H9 (cell line): ENCODE measurements around the gene KAT8. TPM values are rescaled to one million over a fixed set of nuclear protein-coding genes. Genes with fewer than 3 reads are reported as not detected.
"Not testable (repeated sequence)": the region's sequence is repeated elsewhere in the genome, so short reads cannot be mapped to it uniquely, and the experiment has no call there.

Source experiments
- DNase-seq: peaks from one replicate; pipeline ENCODE4 v3.0.0-alpha.2; 2017
- H2AFZ ChIP-seq: one replicate; pipeline ENCODE4 v1.6.1; 2013; ENCODE audit warnings: mild to moderate bottlenecking, low read length, control low read depth, moderate library complexity
- H2AK5ac ChIP-seq: 2 replicates; pipeline ENCODE4 v1.6.1; 2013; ENCODE audit warnings: low read length, control low read depth, mixed read lengths; ENCODE audit not compliant: insufficient read length
- H2BK120ac ChIP-seq: one replicate; pipeline ENCODE4 v1.6.1; 2013; ENCODE audit warnings: low read depth, mild to moderate bottlenecking, low read length, control low read depth, inconsistent platforms; ENCODE audit not compliant: poor library complexity, severe bottlenecking
- H2BK12ac ChIP-seq: 2 replicates; pipeline ENCODE4 v1.6.1; 2013; ENCODE audit warnings: low read length, control low read depth, mixed read lengths, low read depth; ENCODE audit not compliant: insufficient read length
- H2BK15ac ChIP-seq: 2 replicates; pipeline ENCODE4 v1.6.1; 2013; ENCODE audit warnings: low read depth, low read length, control low read depth
- H2BK20ac ChIP-seq: one replicate; pipeline ENCODE4 v1.6.1; 2013; ENCODE audit warnings: low read depth, mild to moderate bottlenecking, low read length, control low read depth, inconsistent platforms; ENCODE audit not compliant: poor library complexity, severe bottlenecking
- H2BK5ac ChIP-seq: 2 replicates; pipeline ENCODE4 v1.6.1; 2013; ENCODE audit warnings: low read length, control low read depth, mixed read lengths; ENCODE audit not compliant: insufficient read length
- H3K14ac ChIP-seq: 2 replicates; pipeline ENCODE4 v1.6.1; 2013; ENCODE audit warnings: low read length, control low read depth; ENCODE audit not compliant: insufficient read depth
- H3K18ac ChIP-seq: 2 replicates; pipeline ENCODE4 v1.6.1; 2013; ENCODE audit warnings: low read depth, mild to moderate bottlenecking, mixed read lengths, low read length, control low read depth; ENCODE audit not compliant: insufficient read length
- H3K23ac ChIP-seq: 2 replicates; pipeline ENCODE4 v1.6.1; 2013; ENCODE audit warnings: low read length, control low read depth, mixed read lengths, low read depth; ENCODE audit not compliant: insufficient read length
- H3K23me2 ChIP-seq: 2 replicates; pipeline ENCODE4 v1.6.1; 2013; ENCODE audit warnings: low read depth, mild to moderate bottlenecking, mixed read lengths, low read length, control low read depth; ENCODE audit not compliant: insufficient read length, poor library complexity, severe bottlenecking
- H3K27ac ChIP-seq: 2 replicates; pipeline ENCODE4 v1.5.1; 2013; ENCODE audit warnings: low read length, control low read depth, mixed read lengths, low read depth; ENCODE audit not compliant: insufficient read length
- H3K27me3 ChIP-seq: 2 replicates; pipeline ENCODE4 v1.6.1; 2013; ENCODE audit warnings: low read length, control low read depth, inconsistent platforms; ENCODE audit not compliant: insufficient read depth
- H3K4ac ChIP-seq: 2 replicates; pipeline ENCODE4 v1.6.1; 2013; ENCODE audit warnings: low read depth, mild to moderate bottlenecking, control low read depth, inconsistent platforms, low read length, moderate library complexity
- H3K4me1 ChIP-seq: 2 replicates; pipeline ENCODE4 v1.6.1; 2013; ENCODE audit warnings: low read length, control low read depth, inconsistent platforms; ENCODE audit not compliant: insufficient read depth
- H3K4me2 ChIP-seq: 2 replicates; pipeline ENCODE4 v1.6.1; 2013; ENCODE audit warnings: low read length, control low read depth, mixed read lengths; ENCODE audit not compliant: insufficient read length, insufficient read depth
- H3K56ac ChIP-seq: 2 replicates; pipeline ENCODE4 v1.6.1; 2013; ENCODE audit warnings: low read depth, mild to moderate bottlenecking, mixed read lengths, low read length, control low read depth; ENCODE audit not compliant: insufficient read length
- H3K79me1 ChIP-seq: 2 replicates; pipeline ENCODE4 v1.6.1; 2013; ENCODE audit warnings: low read depth, mild to moderate bottlenecking, moderate library complexity, low read length, control low read depth, inconsistent platforms; ENCODE audit not compliant: insufficient read depth, poor library complexity, severe bottlenecking
- H3K79me2 ChIP-seq: 2 replicates; pipeline ENCODE4 v1.6.1; 2013; ENCODE audit warnings: low read length, control low read depth, inconsistent platforms; ENCODE audit not compliant: insufficient read depth
- H3K9ac ChIP-seq: 2 replicates; pipeline ENCODE4 v1.6.1; 2013; ENCODE audit warnings: low read length, control low read depth, mixed read lengths; ENCODE audit not compliant: insufficient read length; ENCODE audit errors: extremely low read depth
- H3K9me3 ChIP-seq: one replicate; pipeline ENCODE4 v1.6.1; 2013; ENCODE audit warnings: low read depth, low read length, inconsistent platforms; ENCODE audit not compliant: control insufficient read depth
- H3T11ph ChIP-seq: one replicate; pipeline ENCODE4 v1.6.1; 2013; ENCODE audit warnings: mild to moderate bottlenecking, low read length, control low read depth, inconsistent platforms
- H4K20me1 ChIP-seq: one replicate; pipeline ENCODE4 v1.6.1; 2013; ENCODE audit not compliant: control insufficient read depth, insufficient read length, insufficient read depth
- H4K5ac ChIP-seq: 2 replicates; pipeline ENCODE4 v1.6.1; 2013; ENCODE audit warnings: low read depth, mild to moderate bottlenecking, mixed read lengths, low read length, control low read depth; ENCODE audit not compliant: insufficient read length
- H4K8ac ChIP-seq: replicated peaks from 2 replicates; pipeline ENCODE4 v1.6.1; 2013; ENCODE audit warnings: low read length, control low read depth, mixed read lengths, low read depth; ENCODE audit not compliant: insufficient read length
- H4K91ac ChIP-seq: 2 replicates; pipeline ENCODE4 v1.6.1; 2013; ENCODE audit warnings: low read depth, mild to moderate bottlenecking, moderate library complexity, mixed read lengths, low read length, control low read depth; ENCODE audit not compliant: insufficient read length
- H3K27ac Mint-ChIP-seq, 3 experiments: 2 replicates in 2 of 3; 3 replicates in 1 of 3; pipeline ENCODE4 v1.8.0; 2020 to 2021; ENCODE audit warnings: mixed read lengths in 3 of 3, mild to moderate bottlenecking in 1 of 3, moderate library complexity in 1 of 3
- H3K27me3 Mint-ChIP-seq: 2 replicates; pipeline ENCODE4 v1.8.0; 2021; ENCODE audit warnings: low read depth, mild to moderate bottlenecking, moderate library complexity, mixed read lengths
- H3K36me3 Mint-ChIP-seq, 3 experiments: 2 replicates in 2 of 3; 3 replicates in 1 of 3; pipeline ENCODE4 v1.8.0; 2020 to 2021; ENCODE audit warnings: low read depth in 3 of 3, mixed read lengths in 3 of 3; ENCODE audit not compliant: insufficient read depth in 1 of 3
- H3K4me1 Mint-ChIP-seq, 2 experiments: 2 replicates each; pipeline ENCODE4 v1.8.0; 2020; ENCODE audit warnings: mixed read lengths in 2 of 2
- H3K4me3 Mint-ChIP-seq, 2 experiments: 2 replicates in 1 of 2; 3 replicates in 1 of 2; pipeline ENCODE4 v1.8.0; 2020 to 2021; ENCODE audit warnings: mild to moderate bottlenecking in 2 of 2, mixed read lengths in 2 of 2, moderate library complexity in 1 of 2
- H3K9me3 Mint-ChIP-seq, 2 experiments: 2 replicates in 1 of 2; 3 replicates in 1 of 2; pipeline ENCODE4 v1.8.0; 2020; ENCODE audit warnings: mild to moderate bottlenecking in 2 of 2, mixed read lengths in 2 of 2, moderate library complexity in 1 of 2
- WGBS: extraction: QIAGEN DNeasy Blood & Tissue Kit; methylation state at CpG from one replicate; pipeline ENCODE4 v1.1.7; 2013; ENCODE audit warnings: missing lambda C conversion rate, low lambda C conversion rate, mixed read lengths; ENCODE audit not compliant: insufficient read length; ENCODE audit errors: extremely low coverage; 5-methylcytosine and 5-hydroxymethylcytosine counted together
- total RNA-seq: library from RNA; stranded (reverse); gene quantifications from 2 replicates; pipeline ENCODE4 v1.2.1, GENCODE V29; 2021
- TF ChIP-seq, protein P1 (sequence below): fragments of 200-600 bp; sonication (generic); conservative IDR thresholded peaks from 3 replicates; pipeline ENCODE4 v1.8.0; 2021; ENCODE audit warnings: antibody characterized with exemption, mild to moderate bottlenecking

The KAT8 gene
- total RNA-seq, 1 experiment from 2014 or later, result 52.1 TPM

DNA sequence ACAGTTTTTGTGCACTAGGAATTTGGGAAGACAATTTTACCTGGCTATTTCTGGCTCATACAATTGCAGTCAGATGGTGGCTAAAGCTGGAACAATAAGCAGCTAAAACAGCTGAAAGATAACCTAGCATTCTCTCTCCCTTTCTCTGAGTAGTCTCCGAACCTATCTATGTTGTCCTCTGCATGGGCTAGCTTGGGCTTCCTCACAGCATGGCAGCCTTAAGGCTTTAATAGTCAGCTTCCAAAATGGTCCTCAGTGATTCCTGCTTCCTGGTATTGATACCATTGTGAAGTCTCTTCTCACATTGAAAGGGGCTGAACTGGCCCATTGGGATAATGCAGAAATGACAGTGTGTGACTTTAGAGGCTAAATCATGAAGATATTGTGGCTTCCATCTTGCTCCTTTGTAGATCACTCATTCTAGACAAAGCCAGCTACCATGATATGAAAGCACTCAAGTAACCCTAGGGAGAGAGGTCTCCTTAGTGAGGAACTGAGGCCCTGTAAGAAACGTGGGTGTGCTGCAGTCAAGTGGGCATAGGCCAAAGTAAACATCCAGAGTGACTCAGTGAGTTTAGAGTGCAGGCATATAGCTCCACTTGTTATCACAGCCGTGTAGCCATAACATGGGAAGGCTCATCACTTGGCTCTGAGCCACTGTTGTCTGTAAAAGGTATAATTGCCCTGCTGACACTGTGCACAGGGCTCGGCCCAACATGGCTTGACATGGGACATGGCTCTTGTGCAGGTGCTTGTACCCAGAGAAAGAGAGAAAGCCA, 17.4 kb upstream of the KAT8 start:
- no peak overlapping the region for H3K27ac Mint-ChIP-seq
- H3K27me3 Mint-ChIP-seq, result peaks cover 19% of the 10 kb centered on the region
- Histone ChIP-seq H4K91ac (no peak overlapping the region), H3K79me1 (no peaks in the 10 kb centered on the region), H3K27me3 (no peaks in the 10 kb centered on the region), H3K23me2 (no peaks in the 10 kb centered on the region), H3K14ac (no peak overlapping the region), H2BK12ac (no peak overlapping the region), H3K9me3 (no peaks in the 10 kb centered on the region), H4K5ac (no peak overlapping the region), H3K4me2 (no peak overlapping the region), H4K8ac (no peak overlapping the region), H3K23ac (no peak overlapping the region), H3K4me1 (peaks cover 2% of the 10 kb centered on the region; the same call in 1 of the 2 replicates), H3K4ac (no peak overlapping the region), H3K79me2 (no peaks in the 10 kb centered on the region), H3K18ac (no peak overlapping the region), H3K27ac (no peak overlapping the region), H3T11ph (no peak overlapping the region), H2AFZ (no peak overlapping the region), H2BK5ac (no peak overlapping the region), H2BK20ac (no peak overlapping the region), H3K56ac (no peak overlapping the region), H2BK120ac (no peak overlapping the region), H2AK5ac (no peak overlapping the region), H2BK15ac (no peak overlapping the region), H4K20me1 (no peaks in the 10 kb centered on the region), H3K9ac (no peak overlapping the region)
- H3K4me1 Mint-ChIP-seq, result peaks cover 4 to 5% of the 10 kb centered on the region in 2 experiments; a peak in 3 of 4 replicates
- H3K4me3 Mint-ChIP-seq, result no peak overlapping the region
- no CpG with 5 or more reads among the region's 4 CpGs for WGBS
- H3K9me3 Mint-ChIP-seq, result peaks cover 2 to 4% of the 10 kb centered on the region in 2 experiments; a peak in 3 of 5 replicates
- H3K36me3 Mint-ChIP-seq, result no peaks in the 10 kb centered on the region
- no peak for DNase-seq
- TF ChIP-seq, protein P1, sequence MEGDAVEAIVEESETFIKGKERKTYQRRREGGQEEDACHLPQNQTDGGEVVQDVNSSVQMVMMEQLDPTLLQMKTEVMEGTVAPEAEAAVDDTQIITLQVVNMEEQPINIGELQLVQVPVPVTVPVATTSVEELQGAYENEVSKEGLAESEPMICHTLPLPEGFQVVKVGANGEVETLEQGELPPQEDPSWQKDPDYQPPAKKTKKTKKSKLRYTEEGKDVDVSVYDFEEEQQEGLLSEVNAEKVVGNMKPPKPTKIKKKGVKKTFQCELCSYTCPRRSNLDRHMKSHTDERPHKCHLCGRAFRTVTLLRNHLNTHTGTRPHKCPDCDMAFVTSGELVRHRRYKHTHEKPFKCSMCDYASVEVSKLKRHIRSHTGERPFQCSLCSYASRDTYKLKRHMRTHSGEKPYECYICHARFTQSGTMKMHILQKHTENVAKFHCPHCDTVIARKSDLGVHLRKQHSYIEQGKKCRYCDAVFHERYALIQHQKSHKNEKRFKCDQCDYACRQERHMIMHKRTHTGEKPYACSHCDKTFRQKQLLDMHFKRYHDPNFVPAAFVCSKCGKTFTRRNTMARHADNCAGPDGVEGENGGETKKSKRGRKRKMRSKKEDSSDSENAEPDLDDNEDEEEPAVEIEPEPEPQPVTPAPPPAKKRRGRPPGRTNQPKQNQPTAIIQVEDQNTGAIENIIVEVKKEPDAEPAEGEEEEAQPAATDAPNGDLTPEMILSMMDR, result no peak

DNA sequence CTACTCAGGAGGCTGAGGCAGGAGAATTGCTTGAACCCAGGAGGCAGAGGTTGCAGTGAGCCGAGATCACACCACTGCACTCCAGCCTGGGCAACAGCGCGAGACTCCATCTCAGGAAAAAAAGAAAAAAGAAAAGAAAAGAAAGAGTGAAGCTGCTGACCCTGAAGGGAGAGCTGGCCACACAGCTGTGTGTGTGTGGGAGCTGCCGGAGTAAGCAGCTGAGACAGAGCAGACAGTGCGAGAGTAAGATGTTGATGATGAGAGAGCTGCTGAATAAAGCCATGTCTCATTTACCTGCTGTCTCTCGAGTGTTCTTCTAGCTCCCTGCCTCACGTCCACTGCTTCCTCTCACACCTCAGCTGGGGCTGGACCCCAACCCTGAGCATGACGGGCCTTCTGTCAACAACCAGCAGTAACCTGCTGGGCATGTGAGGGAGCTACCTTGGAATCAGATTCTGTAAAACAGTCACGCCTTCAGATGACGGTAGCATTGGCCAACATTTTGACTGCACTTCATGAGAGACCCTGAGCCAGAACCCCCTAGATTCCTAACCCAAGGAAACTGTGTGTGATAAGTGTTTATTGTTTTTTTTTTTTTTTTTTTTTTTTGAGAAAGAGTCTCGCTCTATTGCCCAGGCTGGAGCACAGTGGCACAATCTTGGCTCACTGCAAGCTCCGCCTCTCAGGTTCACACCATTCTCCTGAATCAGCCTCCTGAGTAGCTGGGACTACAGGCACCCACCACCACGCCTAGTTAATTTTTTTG, 16.4 kb upstream of the KAT8 start:
- H3K4me3 Mint-ChIP-seq, H2BK20ac ChIP-seq, H3K23ac ChIP-seq, H3T11ph ChIP-seq, H4K8ac ChIP-seq, H3K9me3 ChIP-seq, H3K27me3 ChIP-seq, H3K18ac ChIP-seq, H3K4ac ChIP-seq, H3K79me2 ChIP-seq, H3K79me1 ChIP-seq, H3K9ac ChIP-seq, H2AK5ac ChIP-seq, H3K56ac ChIP-seq, H3K27ac ChIP-seq, H3K4me1 ChIP-seq, H3K4me2 ChIP-seq, H3K23me2 ChIP-seq, H3K9me3 Mint-ChIP-seq, H2BK12ac ChIP-seq, H4K20me1 ChIP-seq, H2BK120ac ChIP-seq, H3K4me1 Mint-ChIP-seq, H4K91ac ChIP-seq, DNase-seq, H2BK5ac ChIP-seq, H4K5ac ChIP-seq, H2AFZ ChIP-seq, H3K36me3 Mint-ChIP-seq, H3K14ac ChIP-seq, H3K27ac Mint-ChIP-seq, H2BK15ac ChIP-seq: not testable (repeated sequence)
- no CpG with 5 or more reads among the region's 13 CpGs for WGBS
- peaks cover 19% of the 10 kb centered on the region for H3K27me3 Mint-ChIP-seq
